GM12874 (cell line): ENCODE data around the gene CSK.

Experiments used
- TF ChIP-seq, protein P1 (sequence below): IDR thresholded peaks from 2 replicates; pipeline ENCODE4 v1.5.1; 2011; ENCODE audit warnings: low read depth, mild to moderate bottlenecking, control low read depth, low read length, moderate library complexity; ENCODE audit not compliant: insufficient read depth

The CSK gene

GRCh38 chr15:74763416-74763815 is 18.5 kb upstream of the CSK start:
- TF ChIP-seq, protein P1, sequence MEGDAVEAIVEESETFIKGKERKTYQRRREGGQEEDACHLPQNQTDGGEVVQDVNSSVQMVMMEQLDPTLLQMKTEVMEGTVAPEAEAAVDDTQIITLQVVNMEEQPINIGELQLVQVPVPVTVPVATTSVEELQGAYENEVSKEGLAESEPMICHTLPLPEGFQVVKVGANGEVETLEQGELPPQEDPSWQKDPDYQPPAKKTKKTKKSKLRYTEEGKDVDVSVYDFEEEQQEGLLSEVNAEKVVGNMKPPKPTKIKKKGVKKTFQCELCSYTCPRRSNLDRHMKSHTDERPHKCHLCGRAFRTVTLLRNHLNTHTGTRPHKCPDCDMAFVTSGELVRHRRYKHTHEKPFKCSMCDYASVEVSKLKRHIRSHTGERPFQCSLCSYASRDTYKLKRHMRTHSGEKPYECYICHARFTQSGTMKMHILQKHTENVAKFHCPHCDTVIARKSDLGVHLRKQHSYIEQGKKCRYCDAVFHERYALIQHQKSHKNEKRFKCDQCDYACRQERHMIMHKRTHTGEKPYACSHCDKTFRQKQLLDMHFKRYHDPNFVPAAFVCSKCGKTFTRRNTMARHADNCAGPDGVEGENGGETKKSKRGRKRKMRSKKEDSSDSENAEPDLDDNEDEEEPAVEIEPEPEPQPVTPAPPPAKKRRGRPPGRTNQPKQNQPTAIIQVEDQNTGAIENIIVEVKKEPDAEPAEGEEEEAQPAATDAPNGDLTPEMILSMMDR = no peak

GRCh38 chr15:74767167-74768098 is 14.4 kb upstream of the CSK start:
- TF ChIP-seq, protein P1 = no peak

- TF ChIP-seq, protein P1 = no peak
Observed at GRCh38 chr15:74768099-74768770, 13.6 kb upstream of the CSK start.

DNA sequence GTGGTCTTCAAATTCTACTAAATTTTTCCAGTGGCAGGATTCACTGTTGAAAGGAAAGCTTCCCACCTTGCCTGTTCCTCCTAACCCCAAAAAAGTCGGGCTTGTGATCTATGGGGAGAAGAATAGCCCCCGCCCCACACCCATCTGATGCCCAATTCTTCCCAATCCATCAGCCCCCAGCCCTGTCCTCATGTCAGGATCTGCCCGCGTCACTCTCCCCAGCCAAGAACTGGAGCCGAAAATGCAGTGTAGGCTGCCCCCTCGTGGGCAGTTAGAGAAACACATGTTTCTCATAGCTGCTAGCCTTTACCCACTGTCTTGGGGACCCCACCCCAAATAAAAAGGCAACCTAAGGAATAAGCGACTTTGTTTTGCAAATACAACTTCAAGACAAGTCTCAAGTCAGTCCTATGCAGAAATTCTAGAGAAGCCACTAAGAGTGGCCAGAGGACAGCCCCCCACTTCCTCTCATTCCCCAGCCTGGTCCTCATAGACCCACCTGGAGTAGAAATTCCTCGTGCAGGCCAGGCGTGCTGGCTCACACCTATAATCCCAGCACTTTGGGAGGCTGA is 13.0 kb upstream of the CSK start:
- TF ChIP-seq, protein P1 = peak; percentile 80

DNA sequence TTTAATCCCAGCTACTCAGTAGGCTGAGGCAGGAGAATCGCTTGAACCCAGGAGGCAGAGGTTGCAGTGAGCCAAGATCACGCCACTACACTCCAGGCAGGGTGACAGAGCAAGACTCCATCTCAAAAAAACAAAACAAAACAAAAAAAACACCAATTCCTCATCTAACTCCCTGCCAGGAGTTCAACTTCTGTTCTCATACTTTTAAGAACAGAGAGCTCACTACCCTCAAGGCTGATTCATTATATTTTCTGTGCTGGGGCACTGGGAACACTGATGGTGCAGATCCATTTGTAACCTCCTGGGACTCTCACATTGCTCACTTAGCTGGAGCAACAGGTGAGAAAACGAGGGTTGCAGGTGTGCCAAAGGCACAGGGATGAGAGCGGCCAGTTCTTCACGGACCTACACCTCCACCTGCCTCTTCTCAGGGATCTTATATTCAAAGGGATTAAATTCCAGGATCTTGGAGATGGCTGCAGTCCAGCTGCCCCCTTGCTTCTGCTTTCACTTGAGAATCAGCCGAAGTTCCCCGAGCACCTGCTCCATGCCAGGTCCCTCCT is 12.3 kb upstream of the CSK start:
- TF ChIP-seq, protein P1 = no peak

DNA sequence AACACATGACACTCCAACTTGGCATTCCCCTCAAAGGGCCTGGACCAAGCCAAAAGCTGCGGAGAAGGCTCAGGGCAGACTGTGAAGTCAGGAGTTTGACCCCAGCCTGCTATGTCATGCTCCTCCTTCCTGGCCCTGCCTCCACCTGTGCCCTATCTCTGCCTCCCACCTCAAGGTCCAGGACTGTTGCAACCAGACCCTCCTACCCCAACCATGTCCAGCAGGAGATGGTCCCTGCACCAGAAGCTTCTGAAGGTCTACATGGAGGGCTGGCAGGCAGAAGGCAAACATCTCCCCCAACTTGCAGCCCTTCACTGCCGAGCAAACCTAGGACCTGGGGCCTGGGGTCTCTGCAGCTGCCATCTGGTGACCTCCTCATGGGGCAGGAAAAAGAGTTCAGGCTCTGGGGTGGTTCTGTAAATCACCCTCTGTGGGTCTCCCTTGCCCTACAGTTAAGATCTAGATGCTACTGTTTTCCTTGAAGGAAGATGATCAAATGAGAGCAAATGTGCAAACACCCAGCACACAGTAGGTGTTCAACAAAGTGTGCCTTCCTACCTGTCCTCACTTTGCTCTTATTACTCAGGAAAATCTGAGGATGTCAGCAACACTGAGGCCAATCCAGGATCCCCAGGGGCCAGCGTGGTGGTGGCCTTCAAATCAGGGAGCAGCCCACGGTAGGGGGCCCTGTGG is 11.5 kb upstream of the CSK start:
- TF ChIP-seq, protein P1 = no peak
